Cardiac fibroblast (primary cell): ENCODE measurements around the gene TEK.

Experiments
- DNase-seq, 2 donors: peaks; one replicate each; pipeline versions ENCODE4 v3.0.0 to v3.0.0-alpha.2; 2010; ENCODE audit warnings: low read depth in 2 of 2
- H3K4me3 ChIP-seq, 2 donors: replicated peaks in 1 of 2; 1 replicate in 1 of 2; 2 replicates in 1 of 2; pipeline ENCODE4 v1.5.1; 2011; ENCODE audit warnings: low read depth in 2 of 2, low read length in 2 of 2, mild to moderate bottlenecking in 2 of 2, moderate library complexity in 1 of 2
- CTCF ChIP-seq: IDR thresholded peaks from one replicate; pipeline ENCODE4 v1.5.1; 2011; ENCODE audit warnings: low read depth, mild to moderate bottlenecking, low read length, inconsistent platforms

Gene TEK

GRCh38 chr9:27152405-27152718, 43.3 kb downstream of the TEK start:
- no peak for DNase-seq
- H3K4me3 ChIP-seq: no peak overlapping the region
- TF ChIP-seq CTCF: no peak

GRCh38 chr9:27154908-27155307, 45.9 kb downstream of the TEK start:
- TF ChIP-seq CTCF: no peak
- peak; percentile 94 to 97 for DNase-seq
- no peak overlapping the region for H3K4me3 ChIP-seq

- no peak for TF ChIP-seq CTCF
- DNase-seq: peak in 1 of 2 donors; percentile 53
- no peak overlapping the region for H3K4me3 ChIP-seq
Measured at GRCh38 chr9:27157097-27157496, 48.1 kb downstream of the TEK start.

GRCh38 chr9:27157736-27158135, 48.7 kb downstream of the TEK start:
- H3K4me3 ChIP-seq: no peak overlapping the region
- DNase-seq: no peak
- no peak for TF ChIP-seq CTCF

GRCh38 chr9:27160636-27161035, 51.6 kb downstream of the TEK start:
- DNase-seq: no peak
- H3K4me3 ChIP-seq: no peak overlapping the region
- TF ChIP-seq CTCF: no peak

GRCh38 chr9:27162045-27162444, 53.0 kb downstream of the TEK start:
- no peak for TF ChIP-seq CTCF
- no peak overlapping the region for H3K4me3 ChIP-seq
- DNase-seq: peak; percentile 50 to 57

- no peak for DNase-seq
- H3K4me3 ChIP-seq: no peak overlapping the region
- TF ChIP-seq CTCF: no peak
Measured at GRCh38 chr9:27165068-27165467, 56.0 kb downstream of the TEK start.
